ENCODE measurements around the gene NPHP4. TPM values are rescaled to one million over a fixed set of nuclear protein-coding genes. Genes with fewer than 3 reads are reported as not detected.

NPHP4 gene
- polyA plus RNA-seq, 3 donors, result 0.39 to 13.7 (median 1.2) TPM

GRCh38 chr1:5858246-5858645 is 134.0 kb downstream of the NPHP4 start:
- H3K9me3 ChIP-seq (replicated peaks in 1 of 2; ENCODE audit: control insufficient read depth in 1 of 2, insufficient read depth in 1 of 2, low read length in 2 of 2), result no peaks in the 10 kb centered on the region
- no peaks in the 10 kb centered on the region for H3K27me3 ChIP-seq (ENCODE audit: control insufficient read depth in 2 of 2, insufficient read depth in 2 of 2, low read length in 2 of 2)
- TF ChIP-seq CTCF (IDR thresholded peaks at IDR 0.05), result no peak
- no peak overlapping the region for H3K4me3 ChIP-seq (replicated peaks in 1 of 3; ENCODE audit: low read depth in 2 of 3, low read length in 3 of 3)
- no peaks in the 10 kb centered on the region for H3K79me2 ChIP-seq (ENCODE audit: insufficient read depth, low read length)
- H3K4me2 ChIP-seq (replicated peaks; ENCODE audit: extremely low read depth, low read length, poor library complexity, severe bottlenecking), result no peak overlapping the region
- H3K36me3 ChIP-seq (replicated peaks in 1 of 2; ENCODE audit: control insufficient read depth in 1 of 2, insufficient read depth in 2 of 2, low read length in 2 of 2), result peaks cover 2 to 4% of the 10 kb centered on the region in 2 donors
- no peaks in the 10 kb centered on the region for H3K9me3 Mint-ChIP-seq
- intact Hi-C loops (cut with micrococcal nuclease), result no loop called here
- peaks cover 2% of the 10 kb centered on the region for H3K4me1 Mint-ChIP-seq
- WGBS (ENCODE audit: insufficient coverage), result 93% methylated on average over 16 of the region's 19 CpGs
- DNase-seq, result no peak
- H3K9ac ChIP-seq (ENCODE audit: insufficient read depth, low read length, poor library complexity, severe bottlenecking), result no peak overlapping the region
- peaks cover 0 to 7% (median 7%) of the 10 kb centered on the region in 3 donors for H3K27me3 Mint-ChIP-seq (ENCODE audit: low read depth in 3 of 3)
- no peak overlapping the region for H2AFZ ChIP-seq (ENCODE audit: insufficient read depth, low read depth, low read length, poor library complexity, severe bottlenecking)
- peaks cover 1% of the 10 kb centered on the region in 2 donors for H3K36me3 Mint-ChIP-seq
- no peak overlapping the region for H3K4me3 Mint-ChIP-seq
- no peaks in the 10 kb centered on the region for H3K4me1 ChIP-seq (ENCODE audit: control insufficient read depth in 1 of 2, insufficient read depth in 2 of 2, low read length in 2 of 2)
- H3K27ac Mint-ChIP-seq, result no peak overlapping the region
- H4K20me1 ChIP-seq (ENCODE audit: insufficient read depth, low read length), result no peaks in the 10 kb centered on the region
- H3K27ac ChIP-seq (ENCODE audit: low read depth in 1 of 2, low read length in 2 of 2), result no peak overlapping the region

GRCh38 chr1:5857508-5858090 is 134.6 kb downstream of the NPHP4 start:
- H3K4me3 Mint-ChIP-seq, result no peak overlapping the region
- Histone ChIP-seq H3K27ac (ENCODE audit: low read depth in 1 of 2, low read length in 2 of 2) (no peak overlapping the region), H2AFZ (ENCODE audit: insufficient read depth, low read depth, low read length, poor library complexity, severe bottlenecking) (no peak overlapping the region), H3K27me3 (ENCODE audit: control insufficient read depth in 2 of 2, insufficient read depth in 2 of 2, low read length in 2 of 2) (no peaks in the 10 kb centered on the region), H3K4me2 (replicated peaks; ENCODE audit: extremely low read depth, low read length, poor library complexity, severe bottlenecking) (no peak overlapping the region), H3K4me3 (replicated peaks in 1 of 3; ENCODE audit: low read depth in 2 of 3, low read length in 3 of 3) (no peak overlapping the region), H3K79me2 (ENCODE audit: insufficient read depth, low read length) (no peaks in the 10 kb centered on the region), H3K9ac (ENCODE audit: insufficient read depth, low read length, poor library complexity, severe bottlenecking) (no peak overlapping the region), H3K9me3 (replicated peaks in 1 of 2; ENCODE audit: control insufficient read depth in 1 of 2, insufficient read depth in 1 of 2, low read length in 2 of 2) (no peaks in the 10 kb centered on the region), H4K20me1 (ENCODE audit: insufficient read depth, low read length) (no peaks in the 10 kb centered on the region), H3K36me3 (replicated peaks in 1 of 2; ENCODE audit: control insufficient read depth in 1 of 2, insufficient read depth in 2 of 2, low read length in 2 of 2) (no peaks in the 10 kb centered on the region), H3K4me1 (ENCODE audit: control insufficient read depth in 1 of 2, insufficient read depth in 2 of 2, low read length in 2 of 2) (no peaks in the 10 kb centered on the region)
- H3K27me3 Mint-ChIP-seq (ENCODE audit: low read depth in 3 of 3), result peaks cover 0 to 7% (median 7%) of the 10 kb centered on the region in 3 donors
- intact Hi-C loops (cut with micrococcal nuclease), result no loop called here
- 86% methylated on average over 16 of the region's 16 CpGs for WGBS (ENCODE audit: insufficient coverage)
- no peak for DNase-seq
- no peak for TF ChIP-seq CTCF (IDR thresholded peaks at IDR 0.05)
- H3K27ac Mint-ChIP-seq, result no peak overlapping the region
- peaks cover 2% of the 10 kb centered on the region for H3K4me1 Mint-ChIP-seq
- no peaks in the 10 kb centered on the region for H3K9me3 Mint-ChIP-seq
- peaks cover 0 to 1% of the 10 kb centered on the region in 2 donors for H3K36me3 Mint-ChIP-seq
